Measurements from ENCODE around the gene RNF157. TPM values are rescaled to one million over a fixed set of nuclear protein-coding genes. Genes with fewer than 3 reads are reported as not detected.
A peak's percentile ranks its signal among the peaks of the same experiment; 100 is the strongest.

RNF157 gene
- total RNA-seq, 6 donors from 2014 or later: 1.1 to 14.7 (median 2.5) TPM

DNA sequence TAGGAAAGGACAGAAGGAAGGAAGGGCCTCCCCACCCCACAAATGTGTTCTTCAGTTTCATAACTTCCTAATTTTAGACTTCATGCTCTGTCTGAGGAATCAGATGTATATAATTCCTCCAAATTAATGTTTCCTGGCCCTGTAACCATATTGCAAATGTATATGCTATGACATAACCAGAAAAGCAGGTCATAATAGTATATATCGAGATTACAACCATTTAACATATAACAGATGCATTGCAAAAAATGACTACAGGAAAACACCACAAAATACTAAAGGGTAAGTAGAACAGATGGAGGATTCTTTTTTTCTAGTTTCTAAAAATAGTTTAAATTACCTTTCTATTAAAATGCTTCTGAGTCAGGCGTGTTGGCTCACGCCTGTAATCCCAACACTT is 133.6 kb downstream of the RNF157 start:
- Histone ChIP-seq H3K4me1 (peaks cover 16 to 24% (median 18%) of the 10 kb centered on the region in 4 donors), H3K27ac (no peak overlapping the region)
- ATAC-seq (ENCODE audit: low FRiP score in 2 of 2): no peak

DNA sequence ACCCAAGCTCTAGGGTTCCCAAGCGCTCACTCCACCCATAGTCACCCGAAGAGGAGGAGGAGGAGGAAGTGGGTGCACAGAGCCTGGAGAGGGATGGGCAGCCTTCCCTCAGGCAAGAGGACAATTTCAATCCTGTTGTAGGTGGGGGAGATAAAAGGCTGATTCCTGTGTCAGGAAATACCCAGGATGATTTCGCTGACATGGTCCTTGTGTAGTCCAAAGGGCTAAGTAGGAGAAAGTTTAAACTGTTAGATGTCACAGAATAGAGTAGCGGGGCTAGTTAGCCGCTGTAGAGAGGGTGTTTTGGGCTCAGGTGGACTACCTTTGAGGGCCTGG is 135.4 kb downstream of the RNF157 start:
- H3K9me3 ChIP-seq: no peaks in the 10 kb centered on the region
- H3K27me3 ChIP-seq: no peaks in the 10 kb centered on the region
- peaks cover 3 to 21% (median 13%) of the 10 kb centered on the region in 4 donors for H3K36me3 ChIP-seq
- no peak overlapping the region for H3K4me3 ChIP-seq
- peaks cover 16 to 28% (median 21%) of the 10 kb centered on the region in 4 donors for H3K4me1 ChIP-seq
- DNase-seq (no peak), ATAC-seq (ENCODE audit: low FRiP score in 2 of 2) (no peak)
- TF ChIP-seq EP300 (IDR thresholded peaks at IDR 0.05) (no peak), POLR2AphosphoS5 (IDR thresholded peaks at IDR 0.05) (no peak), CTCF (IDR thresholded peaks at IDR 0.05) (no peak), POLR2A (IDR thresholded peaks at IDR 0.05) (no peak)
- H3K27ac ChIP-seq: no peak overlapping the region
- 80 to 96% methylated on average over 4 of the region's 5 CpGs for WGBS, 2 donors

More for the DNA sequence above, 133.6 kb downstream of the RNF157 start:
- Histone ChIP-seq H3K36me3 (peaks cover 0 to 3% (median under 1%) of the 10 kb centered on the region in 4 donors), H3K9me3 (no peaks in the 10 kb centered on the region), H3K27me3 (no peaks in the 10 kb centered on the region), H3K4me3 (no peak overlapping the region)
- DNase-seq: no peak
- WGBS, 2 donors: 81% methylated on average over 3 of the region's 3 CpGs
- TF ChIP-seq POLR2A (IDR thresholded peaks at IDR 0.05) (no peak), POLR2AphosphoS5 (IDR thresholded peaks at IDR 0.05) (no peak), CTCF (IDR thresholded peaks at IDR 0.05) (no peak), EP300 (IDR thresholded peaks at IDR 0.05) (no peak)

DNA sequence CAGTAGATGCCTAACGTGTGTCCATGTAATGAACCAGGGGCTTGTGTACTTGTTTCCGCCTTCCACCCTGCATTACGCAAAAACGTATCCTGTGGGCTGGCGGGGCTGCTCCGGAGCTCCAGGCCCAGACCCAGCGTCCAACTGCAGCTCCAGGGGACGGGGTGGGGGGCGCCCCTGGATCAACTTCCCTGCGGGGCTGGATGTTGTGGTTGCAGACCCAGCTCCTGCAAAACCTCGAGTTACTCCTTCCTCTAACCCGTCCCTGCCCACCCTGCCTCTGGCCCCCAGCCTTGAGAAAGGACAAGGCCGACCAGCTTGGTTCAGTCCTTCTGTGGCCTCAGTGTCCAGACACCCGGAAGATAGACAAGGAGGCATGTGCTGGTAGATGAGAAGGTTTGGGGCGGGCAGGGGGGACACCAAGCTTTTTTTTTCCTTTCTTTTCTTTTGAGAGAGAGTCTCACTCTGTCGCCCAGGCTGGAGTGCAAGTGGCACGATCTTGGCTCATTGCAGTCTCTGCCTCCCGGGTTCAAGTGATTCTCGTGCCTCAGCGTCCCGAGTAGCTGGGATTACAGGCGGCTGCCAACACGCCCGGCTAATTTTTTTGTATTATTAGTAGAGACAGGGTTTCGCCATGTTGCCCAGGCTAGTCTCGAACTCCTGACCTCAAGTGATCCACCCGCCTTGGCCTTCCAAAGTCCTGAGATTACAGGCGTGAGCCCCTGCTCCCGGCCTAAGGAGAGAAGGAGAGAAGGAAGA is 136.0 kb downstream of the RNF157 start:
- DNase-seq (no peak), ATAC-seq (ENCODE audit: low FRiP score in 2 of 2) (no peak)
- Histone ChIP-seq H3K27ac (peak overlapping the region; percentile 73 to 91 (median 87)), H3K27me3 (no peaks in the 10 kb centered on the region), H3K4me3 (peak overlapping the region; percentile 75 to 93 (median 87)), H3K9me3 (no peaks in the 10 kb centered on the region), H3K4me1 (peaks cover 16 to 28% (median 21%) of the 10 kb centered on the region in 4 donors), H3K36me3 (peaks cover 5 to 27% (median 16%) of the 10 kb centered on the region in 4 donors)
- 74 to 89% methylated on average over 17 to 29 of the region's 29 CpGs for WGBS, 2 donors
- TF ChIP-seq POLR2A (IDR thresholded peaks at IDR 0.05): no peak
- no peak for TF ChIP-seq POLR2AphosphoS5 (IDR thresholded peaks at IDR 0.05)
- TF ChIP-seq EP300 (IDR thresholded peaks at IDR 0.05): no peak
- TF ChIP-seq CTCF (IDR thresholded peaks at IDR 0.05): no peak

DNA sequence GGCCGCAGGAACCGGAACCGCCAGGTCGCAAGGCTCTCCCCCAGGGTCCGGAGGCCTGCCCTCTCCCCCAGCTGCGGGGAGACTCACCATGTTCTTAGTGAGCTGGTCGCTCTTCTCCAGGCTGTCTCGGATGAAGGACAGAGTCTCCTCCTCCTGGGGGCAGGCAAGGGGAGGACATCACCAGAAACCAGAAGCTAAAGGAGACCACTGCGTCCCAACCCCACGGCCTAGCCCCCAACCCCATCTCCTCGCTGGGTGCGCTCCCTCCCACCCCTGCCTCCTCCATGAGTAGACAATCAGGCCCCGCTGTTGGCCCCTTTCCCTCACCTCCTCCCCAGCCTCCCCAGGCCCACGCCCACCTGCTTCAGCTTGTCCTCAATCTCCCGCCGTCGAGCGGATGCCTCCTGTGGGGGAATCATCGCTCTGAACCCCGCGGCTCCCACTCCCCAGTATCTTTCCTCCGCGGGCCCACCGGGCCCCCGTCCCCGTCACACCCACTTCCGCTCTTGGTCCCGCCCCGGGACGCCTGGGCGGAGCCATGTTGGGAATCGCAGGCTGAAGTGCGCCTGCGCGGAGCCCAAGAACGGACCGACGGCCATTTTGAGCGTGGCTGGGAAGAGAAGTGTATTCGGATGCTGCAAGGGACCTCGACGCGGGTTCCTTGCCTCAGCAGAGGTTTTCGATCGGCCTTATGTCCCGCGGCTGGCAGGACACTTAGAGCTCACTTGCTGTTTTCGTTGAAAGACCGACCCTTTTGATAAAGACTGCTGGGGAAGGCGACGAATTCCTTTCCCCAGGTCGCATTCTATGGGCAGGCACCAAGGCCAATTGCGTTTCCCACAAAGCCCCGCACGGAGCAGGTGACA is 136.8 kb downstream of the RNF157 start, which contains the start of gene EXOC7:
TSS of gene EXOC7 (minus strand) at position 514 of the 866 bp plus-strand sequence. CDS start at position 419, 95 bp downstream.
- DNase-seq: peak; percentile 94 to 98
- Histone ChIP-seq H3K36me3 (peaks cover 5 to 30% (median 18%) of the 10 kb centered on the region in 4 donors), H3K4me3 (peak within 1 kb of the TSS; percentile 75 to 93 (median 87)), H3K27ac (peak within 1 kb of the TSS; percentile 73 to 91 (median 87)), H3K4me1 (peaks cover 16 to 28% (median 21%) of the 10 kb centered on the region in 4 donors), H3K27me3 (no peaks in the 10 kb centered on the region), H3K9me3 (no peaks in the 10 kb centered on the region)
- WGBS, 2 donors: 1 to 4% methylated on average over 37 to 54 of the region's 55 CpGs
- peak in 3 of 4 donors; percentile 20 to 78 (median 60) for TF ChIP-seq POLR2A (IDR thresholded peaks at IDR 0.05)
- peak; percentile 55 to 85 for TF ChIP-seq POLR2AphosphoS5 (IDR thresholded peaks at IDR 0.05)
- peak in 1 of 6 experiments; percentile 6 for TF ChIP-seq CTCF (IDR thresholded peaks at IDR 0.05)
- no peak for TF ChIP-seq EP300 (IDR thresholded peaks at IDR 0.05)
- peak; percentile 95 to 99 for ATAC-seq (ENCODE audit: low FRiP score in 2 of 2)
